Effector memory CD8-positive, alpha-beta T cell (primary cell): ENCODE data around the gene MAGEF1.

Experiments used
- ATAC-seq: fragments of 150-1000 bp; cut with Tn5 transposase; replicated peaks from 2 replicates; pipeline ENCODE4 v1.10.0; 2021; ENCODE audit warnings: mild to moderate bottlenecking, moderate library complexity
- DNase-seq, 3 experiments: peaks; one replicate each; pipeline ENCODE4 v3.0.0; 2021
- H3K27ac Mint-ChIP-seq, 2 donors: one replicate each; pipeline ENCODE4 v1.8.0; 2022; ENCODE audit warnings: mild to moderate bottlenecking in 2 of 2, mixed read lengths in 2 of 2, moderate library complexity in 2 of 2
- H3K27me3 Mint-ChIP-seq, 2 donors: one replicate each; pipeline ENCODE4 v1.8.0; 2022; ENCODE audit warnings: mixed read lengths in 2 of 2
- H3K36me3 Mint-ChIP-seq: one replicate; pipeline ENCODE4 v1.8.0; 2022; ENCODE audit warnings: mild to moderate bottlenecking, moderate library complexity, mixed read lengths; ENCODE audit not compliant: insufficient read depth
- H3K4me1 Mint-ChIP-seq, 2 donors: one replicate each; pipeline ENCODE4 v1.8.0; 2022; ENCODE audit warnings: low read depth in 2 of 2, mixed read lengths in 2 of 2
- H3K4me3 Mint-ChIP-seq, 2 donors: one replicate each; pipeline ENCODE4 v1.8.0; 2022; ENCODE audit warnings: mild to moderate bottlenecking in 2 of 2, mixed read lengths in 2 of 2, moderate library complexity in 2 of 2
- H3K9me3 Mint-ChIP-seq, 2 donors: one replicate each; pipeline ENCODE4 v1.8.0; 2022; ENCODE audit warnings: mixed read lengths in 2 of 2

MAGEF1 gene

GRCh38 chr3:184700759-184701158, 11.1 kb downstream of the MAGEF1 start:
- H3K27ac Mint-ChIP-seq: no peak overlapping the region
- no peaks in the 10 kb centered on the region for H3K36me3 Mint-ChIP-seq
- ATAC-seq (no peak), DNase-seq (no peak)
- H3K4me3 Mint-ChIP-seq: no peak overlapping the region
- no peaks in the 10 kb centered on the region for H3K4me1 Mint-ChIP-seq
- peaks cover 22 to 36% of the 10 kb centered on the region in 2 donors for H3K27me3 Mint-ChIP-seq
- no peaks in the 10 kb centered on the region for H3K9me3 Mint-ChIP-seq

DNA sequence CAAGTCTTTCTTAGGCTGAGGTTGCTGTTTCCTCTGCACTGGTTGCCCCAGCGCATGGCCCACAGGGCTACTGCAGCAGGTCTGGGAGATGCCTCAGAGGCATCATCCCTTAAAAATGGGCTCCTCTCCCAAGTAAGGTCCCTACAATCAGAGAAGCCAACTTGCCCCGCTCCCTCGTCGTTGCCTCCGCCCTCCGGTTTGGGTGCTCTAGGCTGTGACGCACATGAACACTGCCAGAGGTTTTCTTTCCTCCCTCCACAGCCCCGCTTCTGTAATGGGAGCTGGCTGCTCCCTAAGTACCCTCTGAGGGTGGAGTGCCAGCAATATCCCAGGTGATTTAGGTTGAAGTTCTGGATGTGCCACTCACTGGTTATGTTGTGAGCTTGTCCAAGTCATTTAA, 14.0 kb downstream of the MAGEF1 start:
- Mint-ChIP-seq H3K4me1 (no peaks in the 10 kb centered on the region), H3K27ac (no peak overlapping the region), H3K27me3 (peaks cover 31 to 56% of the 10 kb centered on the region in 2 donors), H3K36me3 (no peaks in the 10 kb centered on the region), H3K9me3 (no peaks in the 10 kb centered on the region), H3K4me3 (no peak overlapping the region)
- no peak for DNase-seq
- ATAC-seq: no peak

GRCh38 chr3:184696697-184697096, 15.2 kb downstream of the MAGEF1 start:
- peaks cover 35 to 62% of the 10 kb centered on the region in 2 donors for H3K27me3 Mint-ChIP-seq
- H3K9me3 Mint-ChIP-seq: no peaks in the 10 kb centered on the region
- no peaks in the 10 kb centered on the region for H3K36me3 Mint-ChIP-seq
- DNase-seq: no peak
- no peak overlapping the region for H3K27ac Mint-ChIP-seq
- no peak for ATAC-seq
- H3K4me1 Mint-ChIP-seq: no peaks in the 10 kb centered on the region
- no peak overlapping the region for H3K4me3 Mint-ChIP-seq

DNA sequence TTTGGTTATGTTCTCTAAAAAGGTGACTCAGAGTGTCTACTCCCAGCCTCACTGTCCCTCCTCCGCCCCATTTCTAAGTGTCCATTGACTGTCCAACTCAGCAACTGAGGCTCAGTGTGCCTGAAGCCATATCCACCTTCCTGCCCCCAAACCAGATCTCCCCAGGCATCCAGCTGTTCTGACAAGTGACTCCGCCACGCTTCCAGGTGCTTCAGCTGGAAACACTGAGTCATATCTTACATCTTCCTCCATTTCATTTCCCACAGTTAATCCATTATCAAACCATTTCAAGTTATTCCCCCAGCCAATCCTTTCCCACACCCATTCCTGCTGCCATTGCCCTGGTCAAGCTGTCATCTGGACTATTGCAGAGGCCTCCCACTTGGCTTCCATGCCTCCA, 17.1 kb downstream of the MAGEF1 start:
- no peak overlapping the region for H3K27ac Mint-ChIP-seq
- H3K4me3 Mint-ChIP-seq: no peak overlapping the region

DNA sequence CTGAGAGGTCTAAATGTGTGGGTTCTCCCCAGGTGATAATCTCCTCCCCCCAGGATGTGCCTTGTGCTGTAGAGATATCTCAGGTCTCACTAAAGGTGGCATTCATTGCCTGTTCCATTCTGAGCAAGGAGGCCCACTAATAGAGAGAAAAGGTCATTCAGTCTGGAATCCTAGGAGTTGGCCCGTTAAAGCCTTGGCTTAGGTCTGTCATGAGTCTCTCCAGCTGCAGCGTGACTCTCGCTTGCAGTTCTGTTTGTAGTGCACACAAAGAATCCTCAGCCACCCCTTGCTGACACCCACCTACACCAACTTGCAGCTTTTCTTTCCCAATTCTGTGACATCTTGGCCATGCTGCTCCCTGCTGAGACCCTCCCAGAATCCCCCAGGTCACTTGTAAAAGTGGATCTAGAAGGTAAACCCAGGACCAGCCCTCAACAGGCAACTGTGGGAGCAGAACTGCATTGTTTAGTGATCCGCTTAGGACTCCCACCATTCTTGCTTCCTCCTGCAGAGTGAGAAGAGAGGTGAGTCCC, 17.7 kb downstream of the MAGEF1 start:
- DNase-seq (no peak), ATAC-seq (no peak)
- no peak overlapping the region for H3K27ac Mint-ChIP-seq
- peaks cover 43 to 79% of the 10 kb centered on the region in 2 donors for H3K27me3 Mint-ChIP-seq
- H3K9me3 Mint-ChIP-seq: no peaks in the 10 kb centered on the region
- no peak overlapping the region for H3K4me3 Mint-ChIP-seq
- peaks cover 0 to 4% of the 10 kb centered on the region in 2 donors for H3K4me1 Mint-ChIP-seq
- H3K36me3 Mint-ChIP-seq: no peaks in the 10 kb centered on the region

More for the DNA sequence above, 17.1 kb downstream of the MAGEF1 start:
- peaks cover 43 to 79% of the 10 kb centered on the region in 2 donors for H3K27me3 Mint-ChIP-seq
- DNase-seq (no peak), ATAC-seq (no peak)
- H3K36me3 Mint-ChIP-seq: no peaks in the 10 kb centered on the region
- H3K4me1 Mint-ChIP-seq: peaks cover 0 to 4% of the 10 kb centered on the region in 2 donors
- no peaks in the 10 kb centered on the region for H3K9me3 Mint-ChIP-seq

GRCh38 chr3:184693011-184693975, 18.6 kb downstream of the MAGEF1 start:
- Mint-ChIP-seq H3K9me3 (no peaks in the 10 kb centered on the region), H3K4me3 (no peak overlapping the region), H3K4me1 (peaks cover 0 to 4% of the 10 kb centered on the region in 2 donors), H3K36me3 (no peaks in the 10 kb centered on the region), H3K27ac (no peak overlapping the region), H3K27me3 (peaks cover 48 to 81% of the 10 kb centered on the region in 2 donors)
- ATAC-seq (no peak), DNase-seq (no peak)

- Mint-ChIP-seq H3K4me3 (no peak overlapping the region), H3K9me3 (no peaks in the 10 kb centered on the region), H3K27me3 (peaks cover 41 to 76% of the 10 kb centered on the region in 2 donors), H3K36me3 (no peaks in the 10 kb centered on the region), H3K4me1 (peaks cover 0 to 4% of the 10 kb centered on the region in 2 donors), H3K27ac (no peak overlapping the region)
- DNase-seq: no peak
- ATAC-seq: peak; percentile 39
Observed at GRCh38 chr3:184691397-184692231, 20.2 kb downstream of the MAGEF1 start.

DNA sequence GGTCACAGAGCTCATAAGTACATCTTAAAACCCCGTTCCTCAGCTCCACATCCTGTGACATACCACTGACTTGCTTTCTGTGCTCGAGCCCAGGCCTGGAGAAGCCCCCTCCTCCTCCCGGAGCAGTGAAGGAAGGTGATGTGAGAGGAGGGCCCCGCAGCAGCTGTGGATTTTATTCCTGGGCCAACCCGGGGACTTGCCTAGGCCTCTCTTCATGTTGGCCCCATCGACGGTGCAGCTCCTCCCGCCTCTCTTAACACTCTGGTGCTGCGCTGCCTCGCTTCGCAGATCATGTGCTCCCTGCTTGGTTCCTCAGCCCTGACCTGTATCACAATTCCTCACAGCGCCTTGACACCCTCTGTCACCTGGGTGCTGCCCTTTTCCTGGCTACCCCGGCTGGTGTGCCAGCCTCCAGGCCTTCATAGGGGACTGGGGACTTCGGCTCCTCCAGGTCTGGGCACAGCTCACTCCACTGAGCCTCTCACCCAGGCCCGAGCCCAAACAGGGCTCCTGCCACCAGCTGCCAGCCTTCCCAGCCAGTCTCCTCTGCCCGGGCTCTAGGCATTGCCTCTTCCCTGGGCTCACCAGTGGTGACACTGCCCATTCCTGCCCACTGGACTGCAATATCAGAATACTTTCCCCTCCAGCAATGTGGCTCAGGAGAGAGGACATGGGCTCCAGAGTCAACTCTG, 21.5 kb downstream of the MAGEF1 start:
- peaks cover 0 to 4% of the 10 kb centered on the region in 2 donors for H3K4me1 Mint-ChIP-seq
- H3K27ac Mint-ChIP-seq: no peak overlapping the region
- H3K27me3 Mint-ChIP-seq: peaks cover 52 to 76% of the 10 kb centered on the region in 2 donors
- no peak overlapping the region for H3K4me3 Mint-ChIP-seq
- DNase-seq: no peak
- ATAC-seq: no peak
- no peaks in the 10 kb centered on the region for H3K36me3 Mint-ChIP-seq
- H3K9me3 Mint-ChIP-seq: no peaks in the 10 kb centered on the region

- Mint-ChIP-seq H3K27ac (no peak overlapping the region), H3K4me1 (peaks cover 0 to 4% of the 10 kb centered on the region in 2 donors)
Observed at GRCh38 chr3:184688882-184689271, 23.0 kb downstream of the MAGEF1 start.

DNA sequence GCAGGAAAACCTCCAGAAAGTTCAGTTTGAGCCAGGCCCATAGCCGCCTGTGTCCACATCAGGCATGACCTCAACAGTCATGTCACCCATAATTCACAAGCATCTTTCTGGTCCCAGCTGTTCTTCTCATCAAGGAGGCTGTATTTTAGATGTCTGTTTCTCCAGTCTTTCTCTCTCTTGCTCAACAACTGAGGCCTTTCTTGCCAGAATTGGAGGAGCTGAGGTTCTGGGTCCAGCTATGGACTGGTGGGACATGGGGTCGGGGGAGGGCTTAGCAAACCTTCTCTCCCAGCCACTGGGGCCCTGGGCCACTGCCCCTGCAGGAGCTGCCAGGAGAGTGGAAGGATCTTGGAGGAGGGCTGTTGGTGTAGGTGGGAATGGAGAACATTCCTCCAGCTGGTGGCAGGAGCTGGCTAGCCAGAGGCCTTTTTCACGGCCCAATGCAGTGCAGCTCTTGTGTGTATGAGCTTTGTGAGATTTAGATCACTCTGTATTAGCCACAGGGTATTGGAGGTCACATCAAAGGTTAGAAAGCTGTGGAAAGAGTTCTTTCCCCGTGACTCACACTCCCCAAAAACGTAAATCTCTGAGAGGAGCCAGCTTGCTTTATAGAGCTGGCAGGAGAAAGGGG, 23.5 kb downstream of the MAGEF1 start:
- Mint-ChIP-seq H3K27me3 (peaks cover 46 to 72% of the 10 kb centered on the region in 2 donors), H3K36me3 (no peaks in the 10 kb centered on the region)

More at GRCh38 chr3:184688882-184689271, 23.0 kb downstream of the MAGEF1 start:
- ATAC-seq (no peak), DNase-seq (no peak)
- Mint-ChIP-seq H3K27me3 (peaks cover 46 to 74% of the 10 kb centered on the region in 2 donors), H3K9me3 (no peaks in the 10 kb centered on the region), H3K4me3 (no peak overlapping the region), H3K36me3 (no peaks in the 10 kb centered on the region)

DNA sequence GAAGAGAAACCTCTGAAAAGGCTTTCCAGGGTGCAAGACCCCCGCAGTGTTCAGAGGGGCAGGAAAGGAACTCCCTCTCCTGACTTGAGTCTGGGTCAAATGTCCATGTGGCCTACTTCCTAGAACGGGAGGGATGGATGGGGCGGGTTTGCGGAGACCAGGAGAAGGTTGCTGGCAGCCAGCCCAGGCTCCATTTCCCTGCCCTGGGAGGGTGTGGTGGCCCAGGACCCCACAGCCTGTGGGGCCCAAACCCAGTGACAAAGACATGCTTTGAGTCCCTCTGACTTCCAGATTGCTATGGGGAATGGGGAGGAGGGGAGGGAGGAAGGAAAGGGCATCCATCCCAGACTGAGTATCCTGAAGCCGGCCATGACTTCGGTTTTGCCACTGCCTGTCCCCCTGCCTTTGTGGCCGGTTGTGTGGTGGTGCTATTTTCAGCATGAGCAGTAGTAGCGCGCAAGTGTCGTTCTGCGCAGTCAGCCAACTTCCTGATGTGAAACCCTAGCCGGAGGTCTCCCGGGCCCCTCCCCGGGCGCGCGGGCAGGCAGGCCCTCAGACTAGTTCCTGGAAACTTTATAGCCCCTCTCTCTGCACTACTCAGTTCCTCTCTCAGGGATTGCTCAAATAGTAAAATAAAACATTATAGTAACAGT, 24.4 kb downstream of the MAGEF1 start:
- DNase-seq: no peak
- peaks cover 0 to 4% of the 10 kb centered on the region in 2 donors for H3K4me1 Mint-ChIP-seq
- H3K4me3 Mint-ChIP-seq: no peak overlapping the region
- no peaks in the 10 kb centered on the region for H3K9me3 Mint-ChIP-seq
- H3K36me3 Mint-ChIP-seq: no peaks in the 10 kb centered on the region
- no peak overlapping the region for H3K27ac Mint-ChIP-seq
- ATAC-seq: no peak
- peaks cover 45 to 72% of the 10 kb centered on the region in 2 donors for H3K27me3 Mint-ChIP-seq

More for the DNA sequence above, 23.5 kb downstream of the MAGEF1 start:
- ATAC-seq (no peak), DNase-seq (no peak)
- peaks cover 0 to 4% of the 10 kb centered on the region in 2 donors for H3K4me1 Mint-ChIP-seq
- H3K9me3 Mint-ChIP-seq: no peaks in the 10 kb centered on the region
- no peak overlapping the region for H3K4me3 Mint-ChIP-seq
- peak overlapping the region in 1 of 2 donors; percentile 5 for H3K27ac Mint-ChIP-seq

- ATAC-seq (no peak), DNase-seq (no peak)
- no peaks in the 10 kb centered on the region for H3K36me3 Mint-ChIP-seq
- peaks cover 39 to 56% of the 10 kb centered on the region in 2 donors for H3K27me3 Mint-ChIP-seq
- H3K4me3 Mint-ChIP-seq: no peak overlapping the region
- H3K4me1 Mint-ChIP-seq: peaks cover 0 to 1% of the 10 kb centered on the region in 2 donors
- no peaks in the 10 kb centered on the region for H3K9me3 Mint-ChIP-seq
- no peak overlapping the region for H3K27ac Mint-ChIP-seq
Observed at GRCh38 chr3:184685646-184686045, 26.2 kb downstream of the MAGEF1 start.
